Kidney tubule cell (primary cell): Measurements from ENCODE around the gene STARD3NL.
"Not testable (repeated sequence)": the region's sequence is repeated elsewhere in the genome, so short reads cannot be mapped to it uniquely, and the experiment has no call there.

Source experiments
- DNase-seq: peaks from one replicate; pipeline ENCODE4 v3.0.0-alpha.2; 2018; ENCODE audit warnings: low spot score

The STARD3NL gene

GRCh38 chr7:38178004-38178694 lies at the start of gene STARD3NL:
STARD3NL (plus strand) TSS chr7:38178245; CDS start chr7:38207505, 29,260 bp downstream.
- peak; percentile 100 for DNase-seq

GRCh38 chr7:38129162-38129561 lies 48.9 kb upstream of the STARD3NL start:
- DNase-seq = no peak

- no peak for DNase-seq
These were observed 48.5 kb upstream of the STARD3NL start for GRCh38 chr7:38129579-38129978.

DNA sequence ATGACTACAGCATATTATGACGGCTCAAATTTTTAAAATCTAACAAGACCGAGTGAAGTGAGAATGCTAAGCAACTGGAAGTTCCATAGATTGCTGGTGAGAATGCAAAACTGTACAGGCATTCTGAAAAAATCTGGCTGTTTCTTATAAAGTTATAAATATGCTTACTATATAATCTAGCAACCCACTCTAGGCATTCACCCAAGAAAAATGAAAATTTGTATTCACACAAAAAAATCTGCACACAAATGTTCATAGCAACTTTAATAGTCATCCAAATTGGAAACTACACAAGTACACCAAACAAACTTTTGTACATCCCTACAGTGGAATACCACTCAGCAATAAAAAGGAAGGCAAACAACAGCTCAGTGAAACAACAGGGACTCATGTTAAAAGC lies 39.9 kb upstream of the STARD3NL start:
- no peak for DNase-seq

- DNase-seq = no peak
These were observed 36.9 kb upstream of the STARD3NL start for GRCh38 chr7:38141187-38141586.

DNA sequence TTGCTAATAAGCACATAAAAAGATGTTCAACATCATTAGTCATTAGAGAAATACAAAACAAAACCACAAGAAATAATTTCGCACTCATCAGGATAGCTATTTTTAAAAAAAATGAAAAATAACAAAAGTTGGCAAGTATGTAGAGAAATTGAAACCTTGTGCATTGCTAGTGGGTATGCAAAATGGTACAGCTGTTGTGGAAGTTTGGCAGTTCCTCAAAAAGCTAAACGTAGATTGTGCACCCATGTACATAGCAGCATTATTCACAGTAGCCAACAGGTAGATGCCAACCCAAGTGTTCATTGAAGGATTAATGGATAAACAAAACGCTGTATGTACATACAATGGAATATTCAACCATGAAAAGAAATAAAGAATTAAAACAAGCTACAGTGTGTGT lies 35.3 kb upstream of the STARD3NL start:
- no peak for DNase-seq

DNA sequence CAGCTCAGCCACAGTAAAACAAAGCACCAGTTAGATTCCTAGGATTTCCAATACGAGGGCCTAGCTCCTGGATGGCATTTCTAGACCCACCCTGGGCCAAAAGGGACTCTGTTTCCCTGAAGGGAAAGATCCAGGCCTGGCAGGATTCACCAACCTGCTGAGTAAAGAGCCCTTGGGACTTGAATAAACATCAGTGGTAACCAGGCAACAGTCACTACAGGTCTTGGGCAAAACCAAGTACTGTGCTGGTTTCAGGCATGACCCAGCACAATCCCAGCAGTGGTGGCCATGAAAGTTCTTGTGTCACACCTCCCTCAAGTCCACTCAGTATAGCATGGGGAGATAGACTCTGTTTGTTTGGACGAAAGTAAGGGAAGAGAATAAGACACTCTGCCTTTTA lies 31.0 kb upstream of the STARD3NL start:
- DNase-seq = no peak

GRCh38 chr7:38151556-38151955 lies 26.5 kb upstream of the STARD3NL start:
- DNase-seq = no peak

DNA sequence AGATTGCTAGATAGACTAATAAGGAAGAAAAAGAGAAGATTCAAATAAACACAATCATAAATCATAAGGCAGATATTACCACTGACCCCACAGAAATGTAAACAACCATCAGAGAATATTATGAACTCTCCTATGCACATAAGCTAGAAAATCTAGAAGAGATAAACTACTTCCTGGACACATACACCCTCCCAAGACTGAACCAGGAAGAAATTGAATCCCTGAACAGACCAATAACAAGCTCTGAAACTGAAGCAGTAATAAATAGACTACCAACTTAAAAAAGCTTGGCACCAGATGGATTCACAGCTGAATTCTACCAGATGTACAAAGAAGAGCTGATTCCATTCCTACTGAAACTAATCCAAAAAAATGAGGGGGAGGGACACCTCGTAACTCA lies 24.5 kb upstream of the STARD3NL start:
- DNase-seq = no peak

- no peak for DNase-seq
These were observed 23.8 kb upstream of the STARD3NL start for GRCh38 chr7:38154278-38154677.

DNA sequence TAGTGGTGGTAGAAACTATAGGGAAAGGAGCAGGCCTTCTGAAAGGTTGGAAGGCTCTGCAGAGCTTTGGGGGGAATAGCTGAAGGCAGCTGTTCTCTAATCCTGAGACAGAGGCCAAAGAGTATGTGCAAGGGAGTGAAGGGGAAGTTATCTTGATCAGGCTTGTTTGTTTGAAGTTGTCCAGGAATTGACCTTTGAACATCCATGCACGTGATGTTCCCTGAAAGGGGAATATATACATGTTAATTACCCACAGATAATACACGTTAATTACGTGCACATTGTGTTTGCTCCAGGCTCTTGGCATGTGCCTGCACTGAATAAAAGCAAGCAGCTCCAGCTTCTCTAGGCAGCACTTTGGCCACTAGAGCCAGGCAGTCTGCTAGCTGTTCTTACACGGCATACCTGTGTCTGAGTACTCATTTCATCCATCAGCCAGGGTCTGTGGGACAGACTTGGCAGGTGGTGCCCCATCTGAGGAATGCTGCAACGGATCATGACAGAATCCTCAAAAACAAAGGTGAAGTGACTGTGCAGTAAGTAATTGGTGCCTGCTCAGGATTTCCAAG lies 18.0 kb upstream of the STARD3NL start:
- no peak for DNase-seq

GRCh38 chr7:38162036-38162435 lies 16.0 kb upstream of the STARD3NL start:
- DNase-seq = no peak

DNA sequence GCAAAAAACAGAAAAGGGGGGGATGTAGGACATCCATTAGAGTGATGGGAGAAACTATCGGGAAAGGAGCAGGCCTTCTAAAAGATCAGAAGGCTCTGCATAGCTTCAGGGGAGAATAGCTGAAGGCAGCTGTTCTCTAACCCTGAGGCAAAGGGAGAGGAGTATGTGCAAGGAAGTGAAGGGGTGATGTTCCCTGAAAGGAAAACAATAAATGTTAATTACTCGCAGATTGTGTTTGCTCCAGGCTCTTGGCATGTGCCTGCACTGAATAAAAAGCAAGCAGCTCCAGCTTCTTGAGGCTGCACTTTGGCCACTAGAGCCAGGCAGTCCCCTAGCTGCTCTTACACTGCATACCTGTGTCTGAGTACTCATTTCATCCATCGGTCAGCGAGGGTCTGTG lies 14.4 kb upstream of the STARD3NL start:
- DNase-seq = no peak

- DNase-seq = no peak
These were observed 9.0 kb upstream of the STARD3NL start for GRCh38 chr7:38168890-38169570.

GRCh38 chr7:38169847-38170246 lies 8.2 kb upstream of the STARD3NL start:
- DNase-seq = peak; percentile 69

GRCh38 chr7:38171623-38172391 lies 6.2 kb upstream of the STARD3NL start:
- no peak for DNase-seq

GRCh38 chr7:38175547-38175946 lies 2.5 kb upstream of the STARD3NL start:
- DNase-seq = not testable (repeated sequence)

DNA sequence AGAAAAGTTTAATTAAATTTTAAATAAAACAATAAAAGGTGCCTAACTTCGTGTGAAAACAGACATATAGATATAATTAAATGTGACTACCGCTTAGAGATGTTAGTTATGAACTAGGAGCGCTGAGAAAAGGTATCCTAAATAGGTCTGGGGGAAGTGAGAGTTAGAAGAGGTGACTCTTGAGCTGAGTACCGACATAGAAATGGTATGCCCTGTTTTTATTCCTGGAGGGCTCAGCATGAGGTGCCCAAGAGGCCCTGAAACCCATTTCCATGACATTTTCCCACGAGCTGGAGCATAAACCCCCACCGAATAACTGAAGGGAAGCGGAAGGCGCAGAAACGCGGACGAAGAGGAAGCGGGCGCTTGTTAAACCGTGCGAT lies 433 bp upstream of the STARD3NL start:
- DNase-seq = no peak

DNA sequence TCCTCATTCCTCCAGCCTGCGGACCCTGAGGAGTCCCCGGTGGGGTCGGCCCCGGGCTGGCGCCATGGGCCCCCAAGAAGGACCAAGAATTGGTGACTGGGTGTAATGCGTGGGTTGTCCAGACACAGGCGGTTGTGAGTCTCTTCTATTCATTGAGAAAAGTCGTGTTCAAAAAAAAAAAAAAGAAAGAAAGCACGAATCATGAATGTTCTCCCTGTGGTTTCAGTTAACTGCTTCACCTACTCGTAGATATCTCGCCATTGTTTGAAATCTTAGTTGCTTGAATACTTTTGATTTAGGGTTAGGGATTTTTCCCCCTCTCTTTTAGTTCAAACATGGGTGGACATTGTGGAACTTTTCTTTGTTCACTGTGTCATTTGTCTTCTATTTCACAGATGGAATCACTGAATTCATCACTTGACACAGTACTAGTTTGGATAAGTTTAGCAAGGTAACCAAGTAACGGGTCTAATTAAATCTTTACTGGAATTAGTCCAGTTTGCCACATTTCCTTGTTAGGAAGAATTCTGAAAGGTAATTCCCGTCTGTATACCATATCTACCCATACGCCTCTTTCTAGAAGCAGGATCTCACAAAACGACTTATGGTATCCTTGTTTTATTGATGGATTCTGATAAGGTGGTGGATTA lies 775 bp downstream of the STARD3NL start:
- DNase-seq = no peak

DNA sequence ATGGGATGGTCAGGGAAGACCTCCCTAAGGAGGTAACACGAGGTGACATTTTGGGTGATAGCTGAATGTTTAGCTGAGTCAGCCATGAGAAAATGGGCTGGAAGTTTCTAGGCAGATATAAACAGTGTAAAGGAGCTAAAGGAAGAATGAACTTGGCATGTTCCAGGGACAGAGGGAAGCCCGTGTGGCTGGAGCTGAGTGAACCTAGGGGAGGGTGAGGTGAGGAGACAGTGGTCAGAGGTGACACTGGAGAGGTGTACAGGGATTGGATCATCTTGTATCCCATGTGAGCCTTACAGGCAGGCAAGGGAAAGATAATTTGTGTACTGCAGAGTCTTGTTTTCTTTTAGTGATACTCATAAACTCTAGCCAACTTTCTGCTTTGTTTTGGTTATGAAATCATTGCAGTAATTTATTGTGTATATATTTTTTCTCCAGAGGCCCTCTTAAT lies 1.8 kb downstream of the STARD3NL start:
- no peak for DNase-seq

GRCh38 chr7:38181111-38181510 lies 3.1 kb downstream of the STARD3NL start:
- no peak for DNase-seq

- DNase-seq = no peak
These were observed 4.4 kb downstream of the STARD3NL start for GRCh38 chr7:38182450-38182849.
